ENCODE data around the gene TMEM190. TPM values are rescaled to one million over a fixed set of nuclear protein-coding genes. Genes with fewer than 3 reads are reported as not detected.
A peak's percentile ranks its signal among the peaks of the same experiment; 100 is the strongest.

The TMEM190 gene
- polyA plus RNA-seq, 3 donors from 2014 or later: not detected

GRCh38 chr19:55355213-55355821 is 21.3 kb upstream of the TMEM190 start:
- H3K4me3 Mint-ChIP-seq: peak overlapping the region in 1 of 5 donors; percentile 13
- no peak for DNase-seq
- no peaks in the 10 kb centered on the region for H3K36me3 Mint-ChIP-seq
- H3K27ac Mint-ChIP-seq: peak overlapping the region in 1 of 6 donors; percentile 40
- peaks cover 3 to 16% (median 11%) of the 10 kb centered on the region in 3 donors for H3K27me3 Mint-ChIP-seq (ENCODE audit: low read depth in 3 of 3)
- peaks cover 17% of the 10 kb centered on the region in 2 donors for H3K4me1 Mint-ChIP-seq
- no peaks in the 10 kb centered on the region for H3K9me3 Mint-ChIP-seq

- H3K4me3 Mint-ChIP-seq: no peak overlapping the region
- peaks cover 0 to 6% (median 2%) of the 10 kb centered on the region in 3 donors for H3K27me3 Mint-ChIP-seq (ENCODE audit: low read depth in 3 of 3)
- peaks cover 5 to 6% of the 10 kb centered on the region in 2 donors for H3K4me1 Mint-ChIP-seq
- no peak overlapping the region for H3K27ac Mint-ChIP-seq
- no peaks in the 10 kb centered on the region for H3K36me3 Mint-ChIP-seq
- H3K9me3 Mint-ChIP-seq: no peaks in the 10 kb centered on the region
- DNase-seq: no peak
These were observed 18.1 kb upstream of the TMEM190 start for GRCh38 chr19:55358493-55358892.

DNA sequence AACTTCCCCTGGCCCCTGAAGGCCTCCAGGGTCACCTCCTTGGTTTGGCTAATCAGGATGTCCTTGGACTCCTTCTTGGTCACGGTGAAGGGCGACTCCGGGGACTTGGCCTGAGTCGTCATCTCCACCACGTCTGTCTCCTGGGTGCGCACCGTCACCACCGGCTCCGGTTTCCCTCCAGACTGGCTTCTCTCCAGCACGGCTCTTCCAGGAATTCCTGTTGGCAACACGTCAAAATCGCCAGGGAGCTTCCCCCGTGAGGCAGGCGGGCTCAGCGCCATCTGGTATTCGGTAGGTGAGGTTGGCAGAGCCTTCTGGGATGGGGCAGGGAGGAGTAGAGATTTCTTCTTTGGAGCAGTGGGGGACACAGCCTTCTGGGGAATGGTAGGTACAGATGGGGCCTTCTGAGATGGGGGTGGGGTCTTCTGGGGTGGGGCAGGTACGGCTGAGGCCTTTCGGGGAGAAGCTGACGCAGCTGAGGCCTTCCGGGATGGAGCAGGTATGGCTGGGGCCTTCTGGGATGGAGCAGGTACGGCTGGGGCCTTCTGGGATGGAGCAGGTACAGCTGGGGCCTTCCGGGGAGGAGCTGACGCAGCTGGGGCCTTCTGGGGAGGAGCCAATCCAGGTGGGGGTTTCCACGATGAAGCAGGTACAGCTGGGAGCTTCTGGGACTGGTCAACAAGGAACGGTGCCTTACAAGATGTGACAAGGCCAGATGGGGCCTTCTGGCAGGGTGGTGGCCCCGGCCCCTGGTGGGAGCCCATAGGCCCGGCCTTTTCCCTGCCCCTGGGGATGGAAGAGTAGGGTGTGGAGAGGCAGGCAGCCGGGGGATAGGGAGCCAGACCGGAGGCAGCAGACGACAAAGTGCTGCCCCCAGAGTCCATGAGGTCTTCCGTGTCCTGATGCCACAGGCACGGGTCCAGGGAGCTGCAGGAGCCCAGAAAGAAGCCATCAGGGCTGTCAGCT is 17.4 kb upstream of the TMEM190 start:
- DNase-seq: no peak
- H3K4me1 Mint-ChIP-seq: peaks cover 0 to 2% of the 10 kb centered on the region in 2 donors
- H3K36me3 Mint-ChIP-seq: no peaks in the 10 kb centered on the region
- H3K4me3 Mint-ChIP-seq: no peak overlapping the region
- peaks cover 0 to 3% (median 2%) of the 10 kb centered on the region in 3 donors for H3K27me3 Mint-ChIP-seq (ENCODE audit: low read depth in 3 of 3)
- H3K27ac Mint-ChIP-seq: no peak overlapping the region
- no peaks in the 10 kb centered on the region for H3K9me3 Mint-ChIP-seq

- no peak overlapping the region for H3K4me3 Mint-ChIP-seq
- H3K36me3 Mint-ChIP-seq: no peaks in the 10 kb centered on the region
- H3K9me3 Mint-ChIP-seq: no peaks in the 10 kb centered on the region
- peaks cover 3 to 4% (median 3%) of the 10 kb centered on the region in 3 donors for H3K27me3 Mint-ChIP-seq (ENCODE audit: low read depth in 3 of 3)
- DNase-seq: no peak
- no peak overlapping the region for H3K27ac Mint-ChIP-seq
- H3K4me1 Mint-ChIP-seq: no peaks in the 10 kb centered on the region
These were observed 15.7 kb upstream of the TMEM190 start for GRCh38 chr19:55360902-55361301.

DNA sequence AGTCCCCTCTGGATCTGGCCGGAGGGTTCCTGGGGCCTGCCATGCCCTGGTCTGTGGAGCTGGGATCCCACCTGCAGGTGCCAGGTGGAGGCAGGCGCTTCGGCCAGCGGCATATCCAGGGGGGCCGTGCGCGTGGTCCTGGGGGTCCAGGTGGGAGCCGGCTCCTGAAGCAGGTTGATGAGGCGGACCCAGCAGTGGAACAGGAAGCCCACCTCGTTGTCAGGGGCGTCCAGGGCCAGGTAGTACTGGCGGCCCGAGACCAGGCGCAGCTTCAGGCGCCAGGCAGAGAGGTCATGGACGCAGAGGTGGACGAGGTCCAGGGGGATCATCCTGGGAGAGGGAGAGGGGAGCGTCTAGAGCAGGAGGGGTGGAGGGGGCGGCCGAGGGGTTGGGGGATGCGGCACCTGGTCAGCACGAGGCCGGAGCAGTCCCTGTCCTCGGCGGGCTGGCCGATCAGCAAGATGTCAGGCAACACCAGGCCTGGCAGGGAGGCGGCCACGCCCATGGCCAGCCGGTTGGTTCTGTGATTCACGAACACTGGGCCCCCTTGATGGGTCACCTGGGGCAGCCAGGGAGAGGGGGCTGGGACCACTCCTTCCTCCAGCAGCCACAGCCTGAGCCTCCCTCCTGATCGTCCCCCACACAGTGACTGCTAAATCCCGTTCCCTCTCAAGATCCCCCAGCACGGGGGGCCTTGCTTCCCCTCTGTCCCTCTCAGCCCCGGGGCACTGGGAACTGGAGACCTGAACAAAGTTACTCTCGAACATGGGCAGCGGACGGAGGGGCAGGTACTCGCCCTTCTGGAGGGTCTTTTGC is 14.2 kb upstream of the TMEM190 start:
- Mint-ChIP-seq H3K27ac (no peak overlapping the region), H3K4me3 (no peak overlapping the region), H3K9me3 (no peaks in the 10 kb centered on the region), H3K27me3 (ENCODE audit: low read depth in 3 of 3) (peaks cover 0 to 6% (median 5%) of the 10 kb centered on the region in 3 donors), H3K4me1 (no peaks in the 10 kb centered on the region), H3K36me3 (no peaks in the 10 kb centered on the region)
- no peak for DNase-seq

- Mint-ChIP-seq H3K27ac (no peak within 1 kb of the TSS), H3K9me3 (no peaks in the 10 kb centered on the region), H3K36me3 (no peaks in the 10 kb centered on the region), H3K27me3 (ENCODE audit: low read depth in 3 of 3) (peaks cover 0 to 5% (median 4%) of the 10 kb centered on the region in 3 donors), H3K4me3 (no peak within 1 kb of the TSS), H3K4me1 (no peaks in the 10 kb centered on the region)
- DNase-seq: no peak
These were observed 13.5 kb upstream of the TMEM190 start, which contains the start of gene GARIN5B for GRCh38 chr19:55362990-55363716. GARIN5B (minus strand) TSS chr19:55363260; CDS start chr19:55363066, 194 bp downstream.

GRCh38 chr19:55365245-55365644 is 11.4 kb upstream of the TMEM190 start:
- H3K4me3 Mint-ChIP-seq: no peak overlapping the region
- no peaks in the 10 kb centered on the region for H3K36me3 Mint-ChIP-seq
- no peak overlapping the region for H3K27ac Mint-ChIP-seq

GRCh38 chr19:55365964-55366363 is 10.7 kb upstream of the TMEM190 start:
- H3K27ac Mint-ChIP-seq: no peak overlapping the region
- no peak overlapping the region for H3K4me3 Mint-ChIP-seq
- peaks cover 0 to 6% of the 10 kb centered on the region in 2 donors for H3K4me1 Mint-ChIP-seq
- peaks cover 2 to 11% (median 8%) of the 10 kb centered on the region in 3 donors for H3K27me3 Mint-ChIP-seq (ENCODE audit: low read depth in 3 of 3)
- DNase-seq: no peak
- no peaks in the 10 kb centered on the region for H3K9me3 Mint-ChIP-seq
- no peaks in the 10 kb centered on the region for H3K36me3 Mint-ChIP-seq

More at GRCh38 chr19:55365245-55365644, 11.4 kb upstream of the TMEM190 start:
- no peaks in the 10 kb centered on the region for H3K9me3 Mint-ChIP-seq
- peaks cover 2 to 7% (median 4%) of the 10 kb centered on the region in 3 donors for H3K27me3 Mint-ChIP-seq (ENCODE audit: low read depth in 3 of 3)
- peaks cover 0 to 2% of the 10 kb centered on the region in 2 donors for H3K4me1 Mint-ChIP-seq
- no peak for DNase-seq

DNA sequence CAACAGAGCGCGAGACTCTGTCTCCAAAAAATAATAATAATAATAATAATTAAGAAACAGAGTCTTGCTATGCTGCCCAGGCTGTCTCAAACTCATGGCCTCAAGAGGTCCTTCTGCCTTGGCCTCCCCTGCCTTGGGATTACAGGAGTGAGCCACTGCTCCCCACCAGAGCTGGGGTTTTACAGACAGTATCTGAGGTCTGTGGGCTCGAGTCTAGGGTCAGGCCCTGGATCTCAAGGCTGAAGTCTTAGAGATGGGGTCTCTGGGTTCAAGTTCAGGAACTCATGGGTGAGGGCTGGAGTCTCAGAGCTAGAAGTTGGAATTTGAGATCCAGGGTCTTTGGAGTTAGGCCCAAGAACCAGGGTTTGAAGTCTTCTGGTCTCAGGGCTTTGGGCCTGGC is 9.8 kb upstream of the TMEM190 start:
- Mint-ChIP-seq H3K4me3 (no peak overlapping the region), H3K27ac (no peak overlapping the region), H3K27me3 (ENCODE audit: low read depth in 3 of 3) (peaks cover 9 to 15% (median 10%) of the 10 kb centered on the region in 3 donors), H3K36me3 (no peaks in the 10 kb centered on the region), H3K4me1 (peaks cover 0 to 6% of the 10 kb centered on the region in 2 donors), H3K9me3 (no peaks in the 10 kb centered on the region)
- DNase-seq: no peak

DNA sequence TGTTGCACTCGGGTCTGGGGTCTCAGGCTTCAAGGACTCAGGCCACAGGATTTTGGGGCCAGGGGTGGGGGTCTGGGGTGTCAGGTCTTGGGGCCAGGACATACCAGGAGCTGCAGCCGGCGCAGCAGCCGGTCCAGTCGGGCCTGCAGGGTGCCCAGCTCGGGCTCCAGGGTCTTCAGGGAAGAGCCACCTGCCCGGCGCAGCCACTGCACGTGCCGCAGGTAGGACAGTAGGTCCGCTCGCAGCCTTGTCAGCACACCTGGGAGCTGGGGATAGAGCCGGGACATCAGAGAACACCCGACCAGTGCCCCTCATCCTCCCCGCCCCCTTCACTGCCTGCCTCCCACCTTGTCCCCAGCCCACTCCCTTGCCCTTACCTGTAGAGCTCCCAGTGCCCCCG is 8.5 kb upstream of the TMEM190 start:
- no peak for DNase-seq
- Mint-ChIP-seq H3K9me3 (no peaks in the 10 kb centered on the region), H3K27me3 (ENCODE audit: low read depth in 3 of 3) (peaks cover 9 to 19% (median 13%) of the 10 kb centered on the region in 3 donors), H3K36me3 (no peaks in the 10 kb centered on the region), H3K4me1 (peaks cover 0 to 6% of the 10 kb centered on the region in 2 donors), H3K4me3 (no peak overlapping the region), H3K27ac (no peak overlapping the region)

DNA sequence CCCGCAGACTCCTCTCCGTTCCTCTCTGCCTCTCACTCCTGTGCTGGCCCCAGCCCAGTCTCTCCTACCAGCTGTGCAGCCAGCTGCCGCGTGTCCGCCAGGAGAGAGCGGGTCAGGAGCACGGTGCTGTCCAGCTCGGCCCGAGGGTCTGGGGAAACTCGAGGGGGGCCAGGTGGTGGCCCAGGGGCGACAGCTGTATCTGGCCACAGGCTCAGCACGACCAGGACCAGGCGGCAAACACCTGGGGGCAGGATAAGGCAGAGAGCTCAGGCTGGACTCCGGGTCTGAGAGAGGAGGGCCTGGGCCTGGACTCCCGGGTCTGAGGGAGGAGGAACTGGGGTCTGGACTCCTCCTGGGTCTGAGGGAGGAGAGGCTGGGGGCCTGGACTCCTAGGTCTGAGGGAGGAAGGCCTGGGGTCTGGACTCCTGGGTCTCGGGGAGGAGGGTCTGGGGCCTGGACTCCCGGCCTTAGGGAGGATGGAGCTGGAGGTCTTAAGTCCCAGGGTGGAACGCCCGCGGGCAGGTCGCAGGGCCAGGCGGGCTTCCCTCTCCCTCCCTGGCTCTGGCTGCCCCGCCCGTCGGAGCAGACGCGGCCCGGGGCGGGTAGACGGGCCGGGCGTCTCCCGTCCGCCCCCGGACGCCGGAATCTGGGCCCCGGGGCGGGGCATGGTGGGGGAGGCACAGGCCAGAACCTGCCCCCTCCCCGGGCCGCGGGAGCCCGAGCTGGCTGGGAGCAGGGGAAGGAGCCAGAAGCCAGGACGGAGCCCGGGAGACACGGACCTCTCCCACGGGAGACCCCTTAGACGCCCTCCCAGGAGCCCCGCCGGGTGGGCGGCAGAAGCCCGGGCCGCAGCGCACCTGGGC is 7.7 kb upstream of the TMEM190 start:
- Mint-ChIP-seq H3K27me3 (ENCODE audit: low read depth in 3 of 3) (peaks cover 13 to 21% (median 15%) of the 10 kb centered on the region in 3 donors), H3K4me1 (peaks cover 0 to 6% of the 10 kb centered on the region in 2 donors), H3K27ac (no peak overlapping the region), H3K9me3 (no peaks in the 10 kb centered on the region), H3K36me3 (no peaks in the 10 kb centered on the region), H3K4me3 (peak overlapping the region in 1 of 5 donors; percentile 17)
- no peak for DNase-seq

- H3K9me3 Mint-ChIP-seq: no peaks in the 10 kb centered on the region
- peaks cover 14 to 21% (median 15%) of the 10 kb centered on the region in 3 donors for H3K27me3 Mint-ChIP-seq (ENCODE audit: low read depth in 3 of 3)
- no peak for DNase-seq
- H3K36me3 Mint-ChIP-seq: no peaks in the 10 kb centered on the region
- no peak overlapping the region for H3K27ac Mint-ChIP-seq
- peak overlapping the region in 4 of 5 donors; percentile 47 to 78 (median 65) for H3K4me3 Mint-ChIP-seq
- H3K4me1 Mint-ChIP-seq: peaks cover 0 to 6% of the 10 kb centered on the region in 2 donors
These were observed 6.8 kb upstream of the TMEM190 start for GRCh38 chr19:55369653-55370304.
